ENCODE measurements around the gene C16orf96.

- TF ChIP-seq POLR2AphosphoS5 (IDR thresholded peaks at IDR 0.05; ENCODE audit: low read depth, low read length): peak; percentile 66
- no peak for TF ChIP-seq CTCF (IDR thresholded peaks at IDR 0.05)
- peak; percentile 80; the same call in 1 of the 2 replicates for TF ChIP-seq SIN3A (IDR thresholded peaks at IDR 0.05; ENCODE audit: borderline replicate concordance, insufficient read depth, low read depth, low read length)
- TF ChIP-seq TCF7L2 (IDR thresholded peaks at IDR 0.05; ENCODE audit: low read depth, low read length): peak; percentile 17; the same call in 1 of the 2 replicates
- no peak for TF ChIP-seq REST (IDR thresholded peaks at IDR 0.05; ENCODE audit: insufficient read depth in 1 of 2, low read depth in 2 of 2, low read length in 1 of 2)
These were observed 58.6 kb downstream of the C16orf96 start, which contains the start of gene UBALD1 for GRCh38 chr16:4614571-4615383.

Measured in Panc1 (cell line).